Measurements from ENCODE around the gene ABHD13. TPM values are rescaled to one million over a fixed set of nuclear protein-coding genes. Genes with fewer than 3 reads are reported as not detected.

ABHD13 gene
- total RNA-seq: 10 to 100 TPM; 12.3 to 14.7 (median 12.9) TPM
- total RNA-seq (2013): 19.6 TPM

DNA sequence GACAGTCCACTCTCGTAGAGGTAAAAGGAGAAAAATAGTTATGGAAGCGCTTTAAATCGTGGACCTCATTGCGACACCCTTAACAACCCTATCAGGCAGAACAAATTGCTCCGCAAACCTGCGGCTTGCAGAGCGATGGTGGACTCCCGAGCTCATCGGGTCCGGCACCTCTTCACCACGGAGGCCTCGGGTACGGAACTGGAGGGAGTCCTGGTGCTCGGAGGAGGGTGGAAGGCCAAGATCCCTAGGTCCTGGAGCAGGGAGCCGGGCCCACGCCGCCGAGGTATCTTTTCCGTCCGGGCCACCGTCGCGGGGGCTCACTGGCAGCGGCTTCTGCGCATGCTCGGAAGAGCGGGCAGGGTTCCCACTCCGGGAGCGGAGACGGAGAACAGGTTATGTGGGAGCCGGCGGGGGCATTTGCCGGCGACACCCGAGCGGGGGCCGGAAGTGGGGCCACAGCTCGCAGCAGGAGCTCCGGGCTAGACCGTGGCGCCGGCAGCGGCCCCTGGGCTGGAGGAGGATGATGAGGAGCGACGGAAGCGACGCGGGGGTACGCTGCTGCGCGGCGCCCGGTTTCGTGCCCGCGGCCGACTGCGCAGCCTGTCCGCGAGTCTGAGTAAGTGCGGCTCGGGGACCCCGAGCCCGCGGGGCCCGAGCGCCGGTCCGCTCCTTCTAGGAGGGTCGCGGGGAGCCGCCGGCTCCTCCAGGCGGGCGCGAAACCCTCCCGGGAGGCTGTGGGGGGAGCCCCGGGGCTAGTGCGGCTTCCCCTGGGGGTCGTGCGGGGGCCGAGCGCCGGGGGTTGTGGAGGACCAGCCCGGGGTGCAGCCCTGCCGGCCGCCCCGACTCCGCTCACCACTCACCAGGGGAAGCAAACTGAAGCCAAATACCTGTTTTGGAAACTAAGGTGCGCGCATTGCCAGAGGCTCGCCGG is at the start of gene ABHD13:
TSS of gene ABHD13 (plus strand) at position 349 of the 931 bp plus-strand sequence. CDS start 10,827 bp downstream, outside the sequence.
- Mint-ChIP-seq H3K36me3 (no peaks in the 10 kb centered on the region), H3K27ac (peak within 1 kb of the TSS; percentile 95 to 100), H3K4me3 (peak within 1 kb of the TSS; percentile 97), H3K27me3 (ENCODE audit: low read depth in 2 of 2) (no peaks in the 10 kb centered on the region), H3K9me3 (no peaks in the 10 kb centered on the region), H3K4me1 (peaks cover 43 to 51% of the 10 kb centered on the region in 2 donors)
- H3K27ac ChIP-seq (ENCODE audit: low read length): peak within 1 kb of the TSS; percentile 85
- intact Hi-C loops (cut with micrococcal nuclease): no loop called here
- TF ChIP-seq, protein P1, sequence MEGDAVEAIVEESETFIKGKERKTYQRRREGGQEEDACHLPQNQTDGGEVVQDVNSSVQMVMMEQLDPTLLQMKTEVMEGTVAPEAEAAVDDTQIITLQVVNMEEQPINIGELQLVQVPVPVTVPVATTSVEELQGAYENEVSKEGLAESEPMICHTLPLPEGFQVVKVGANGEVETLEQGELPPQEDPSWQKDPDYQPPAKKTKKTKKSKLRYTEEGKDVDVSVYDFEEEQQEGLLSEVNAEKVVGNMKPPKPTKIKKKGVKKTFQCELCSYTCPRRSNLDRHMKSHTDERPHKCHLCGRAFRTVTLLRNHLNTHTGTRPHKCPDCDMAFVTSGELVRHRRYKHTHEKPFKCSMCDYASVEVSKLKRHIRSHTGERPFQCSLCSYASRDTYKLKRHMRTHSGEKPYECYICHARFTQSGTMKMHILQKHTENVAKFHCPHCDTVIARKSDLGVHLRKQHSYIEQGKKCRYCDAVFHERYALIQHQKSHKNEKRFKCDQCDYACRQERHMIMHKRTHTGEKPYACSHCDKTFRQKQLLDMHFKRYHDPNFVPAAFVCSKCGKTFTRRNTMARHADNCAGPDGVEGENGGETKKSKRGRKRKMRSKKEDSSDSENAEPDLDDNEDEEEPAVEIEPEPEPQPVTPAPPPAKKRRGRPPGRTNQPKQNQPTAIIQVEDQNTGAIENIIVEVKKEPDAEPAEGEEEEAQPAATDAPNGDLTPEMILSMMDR (IDR thresholded peaks at IDR 0.05): no peak
- peak within 1 kb of the TSS; percentile 90 for H3K4me3 ChIP-seq (ENCODE audit: low read length)
- H3K36me3 ChIP-seq (ENCODE audit: control insufficient read depth, insufficient read depth, low read length): no peaks in the 10 kb centered on the region
- no peaks in the 10 kb centered on the region for H3K27me3 ChIP-seq (ENCODE audit: control insufficient read depth, insufficient read depth, low read length)
- DNase-seq (peak; percentile 88 to 95), ATAC-seq (peak; percentile 62 to 80 (median 73))
- H3K9me3 ChIP-seq (ENCODE audit: control insufficient read depth, insufficient read depth, low read length): no peaks in the 10 kb centered on the region
- peaks cover 21% of the 10 kb centered on the region for H3K4me1 ChIP-seq (ENCODE audit: control insufficient read depth, insufficient read depth, low read length)
- under 1% methylated on average over 89 of the region's 93 CpGs for WGBS (ENCODE audit: insufficient coverage)

DNA sequence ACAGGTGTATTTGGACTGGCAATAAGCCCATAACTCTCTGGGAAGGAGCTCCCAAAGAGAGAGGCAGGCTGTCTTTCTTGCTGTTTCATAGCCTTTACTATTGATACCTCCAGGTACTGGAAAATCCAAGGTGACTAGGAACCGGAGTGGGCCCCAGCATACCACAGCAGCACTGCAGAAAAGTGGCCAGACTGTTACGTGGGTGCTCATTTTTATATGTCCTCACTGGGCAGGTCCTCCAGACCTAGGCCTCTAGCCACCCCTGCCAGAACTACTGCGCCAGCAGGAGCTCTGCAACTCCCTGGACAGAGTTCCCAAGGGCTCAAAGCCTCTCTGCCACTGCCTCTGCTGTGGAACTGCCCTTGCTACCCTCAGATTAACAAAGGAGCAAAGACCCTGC is 49.3 kb upstream of the ABHD13 start:
- Histone ChIP-seq H3K4me1 (ENCODE audit: control insufficient read depth, insufficient read depth, low read length) (no peaks in the 10 kb centered on the region), H3K9me3 (ENCODE audit: control insufficient read depth, insufficient read depth, low read length) (no peaks in the 10 kb centered on the region), H3K4me3 (ENCODE audit: low read length) (no peak overlapping the region), H3K27me3 (ENCODE audit: control insufficient read depth, insufficient read depth, low read length) (no peaks in the 10 kb centered on the region), H3K36me3 (ENCODE audit: control insufficient read depth, insufficient read depth, low read length) (no peaks in the 10 kb centered on the region), H3K27ac (ENCODE audit: low read length) (no peak overlapping the region)
- peaks cover 5 to 12% of the 10 kb centered on the region in 2 donors for H3K9me3 Mint-ChIP-seq
- no peaks in the 10 kb centered on the region for H3K27me3 Mint-ChIP-seq (ENCODE audit: low read depth in 2 of 2)
- peaks cover 7% of the 10 kb centered on the region for H3K36me3 Mint-ChIP-seq
- TF ChIP-seq, protein P1 (IDR thresholded peaks at IDR 0.05): no peak
- DNase-seq (no peak), ATAC-seq (no peak)
- H3K4me3 Mint-ChIP-seq: no peak overlapping the region
- WGBS (ENCODE audit: insufficient coverage): 80% methylated on average over 3 of the region's 3 CpGs
- intact Hi-C loops (cut with micrococcal nuclease): no loop called here
- H3K27ac Mint-ChIP-seq: no peak overlapping the region
- no peaks in the 10 kb centered on the region for H3K4me1 Mint-ChIP-seq

DNA sequence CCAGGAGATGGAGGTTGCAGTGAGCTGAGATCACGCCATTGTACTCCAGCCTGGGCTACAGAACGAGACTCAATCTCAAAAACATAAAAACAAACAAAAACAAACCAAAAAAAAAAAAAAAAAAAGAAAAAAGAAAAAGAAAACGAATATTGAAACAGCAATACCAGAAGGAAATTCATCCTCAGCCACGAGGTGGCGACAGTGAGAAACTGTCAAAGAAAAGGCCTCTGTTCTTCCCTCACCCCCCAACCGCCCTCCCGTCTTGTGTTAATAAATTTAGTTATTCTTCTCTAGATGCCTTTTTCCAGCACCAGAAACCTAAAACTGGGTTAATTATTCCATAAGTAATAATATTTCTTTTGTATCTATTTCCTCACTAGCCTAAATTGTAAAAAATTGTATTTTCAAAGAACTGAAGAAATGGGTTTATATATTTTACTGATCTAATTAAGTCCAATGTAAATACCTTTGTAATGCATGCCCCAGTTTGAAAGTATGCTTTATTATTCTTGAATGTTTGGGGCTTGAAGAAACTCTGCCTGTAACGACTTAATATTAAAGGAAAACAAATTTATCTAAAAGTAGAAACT is 41.4 kb upstream of the ABHD13 start:
- intact Hi-C loops (cut with micrococcal nuclease): no loop called here
- peak in 1 of 2 donors; percentile 72 for DNase-seq
- TF ChIP-seq, protein P1 (IDR thresholded peaks at IDR 0.05): peak; percentile 39
- Histone ChIP-seq H3K9me3 (ENCODE audit: control insufficient read depth, insufficient read depth, low read length) (peaks cover 3% of the 10 kb centered on the region), H3K4me3 (ENCODE audit: low read length) (no peak overlapping the region), H3K27ac (ENCODE audit: low read length) (no peak overlapping the region), H3K27me3 (ENCODE audit: control insufficient read depth, insufficient read depth, low read length) (no peaks in the 10 kb centered on the region), H3K4me1 (ENCODE audit: control insufficient read depth, insufficient read depth, low read length) (no peaks in the 10 kb centered on the region), H3K36me3 (ENCODE audit: control insufficient read depth, insufficient read depth, low read length) (no peaks in the 10 kb centered on the region)
- no peaks in the 10 kb centered on the region for H3K27me3 Mint-ChIP-seq (ENCODE audit: low read depth in 2 of 2)
- no peaks in the 10 kb centered on the region for H3K4me1 Mint-ChIP-seq
- no peaks in the 10 kb centered on the region for H3K9me3 Mint-ChIP-seq
- H3K4me3 Mint-ChIP-seq: no peak overlapping the region
- ATAC-seq: no peak
- H3K27ac Mint-ChIP-seq: no peak overlapping the region
- H3K36me3 Mint-ChIP-seq: no peaks in the 10 kb centered on the region
- WGBS (ENCODE audit: insufficient coverage): 86% methylated on average over 1 of the region's 8 CpGs
